Stimulated activated CD4-positive, alpha-beta T cell treated with anti-CD3 and anti-CD28 coated beads, Interleukin-2, amount 100 ng/mL, for 24 hours (primary cell): ENCODE measurements around the gene GJA3.

Experiments used
- DNase-seq, 2 donors: peaks; one replicate each; pipeline ENCODE4 v3.0.0-alpha.2; 2020

Gene GJA3

GRCh38 chr13:20127562-20128458, 33.0 kb downstream of the GJA3 start:
- peak; percentile 32 to 53 for DNase-seq

GRCh38 chr13:20127262-20127561, 33.6 kb downstream of the GJA3 start:
- peak in 1 of 2 donors; percentile 5 for DNase-seq

GRCh38 chr13:20126541-20127261, 34.2 kb downstream of the GJA3 start:
- no peak for DNase-seq

GRCh38 chr13:20125783-20126165, 35.1 kb downstream of the GJA3 start:
- DNase-seq = no peak

- DNase-seq = no peak
Observed at GRCh38 chr13:20125129-20125782, 35.6 kb downstream of the GJA3 start.

- DNase-seq = no peak
Observed at GRCh38 chr13:20124303-20124702, 36.5 kb downstream of the GJA3 start.

- no peak for DNase-seq
Observed at GRCh38 chr13:20121159-20121525, 39.7 kb downstream of the GJA3 start.

GRCh38 chr13:20119960-20120359, 40.9 kb downstream of the GJA3 start:
- no peak for DNase-seq

- peak in 1 of 2 donors; percentile 42 for DNase-seq
Observed at GRCh38 chr13:20118268-20119140, 42.3 kb downstream of the GJA3 start.

- no peak for DNase-seq
Observed at GRCh38 chr13:20116213-20116612, 44.6 kb downstream of the GJA3 start.

- no peak for DNase-seq
Observed at GRCh38 chr13:20114066-20114610, 46.7 kb downstream of the GJA3 start.

- DNase-seq = no peak
Observed at GRCh38 chr13:20109037-20109436, 51.8 kb downstream of the GJA3 start.

- DNase-seq = no peak
Observed at GRCh38 chr13:20106742-20107141, 54.1 kb downstream of the GJA3 start.

- no peak for DNase-seq
Observed at GRCh38 chr13:20105161-20105689, 55.6 kb downstream of the GJA3 start.

- no peak for DNase-seq
Observed at GRCh38 chr13:20102525-20103180, 58.2 kb downstream of the GJA3 start.

GRCh38 chr13:20101467-20102316, 59.2 kb downstream of the GJA3 start:
- no peak for DNase-seq

GRCh38 chr13:20099319-20099718, 61.5 kb downstream of the GJA3 start:
- DNase-seq = no peak

GRCh38 chr13:20093951-20094350, 66.9 kb downstream of the GJA3 start:
- no peak for DNase-seq

GRCh38 chr13:20090349-20090748, 70.5 kb downstream of the GJA3 start:
- DNase-seq = no peak
